GM21825 (cell line): Measurements from ENCODE around the gene MYO9B.
A peak's percentile ranks its signal among the peaks of the same experiment; 100 is the strongest.

Experiments
- ATAC-seq: cut with Tn5 transposase; IDR thresholded peaks from one replicate; pipeline ENCODE4 v1.9.1; 2021; ENCODE audit warnings: mild to moderate bottlenecking, moderate library complexity; ENCODE audit not compliant: unreplicated experiment

MYO9B gene

GRCh38 chr19:17075035-17075863, at the start of gene MYO9B, which contains the start of gene HAUS8:
Gene MYO9B, plus strand, starts transcription at chr19:17075777. Its CDS starts 25,941 bp downstream, at chr19:17101718.
Gene HAUS8, minus strand, starts transcription at chr19:17075452. Its CDS starts 30 bp downstream, at chr19:17075422.
- peak; percentile 70 for ATAC-seq

GRCh38 chr19:17025991-17026658, 49.5 kb upstream of the MYO9B start:
- ATAC-seq: no peak

GRCh38 chr19:17026706-17027534, 48.7 kb upstream of the MYO9B start, which contains the start of gene CPAMD8:
Gene CPAMD8, minus strand, starts transcription at chr19:17026810. Its CDS starts 168 bp downstream, at chr19:17026642.
- ATAC-seq: no peak

GRCh38 chr19:17027535-17027975, 48.0 kb upstream of the MYO9B start:
- no peak for ATAC-seq

- ATAC-seq: no peak
Measured at GRCh38 chr19:17031741-17032140, 43.8 kb upstream of the MYO9B start.

GRCh38 chr19:17035842-17036424, 39.6 kb upstream of the MYO9B start:
- no peak for ATAC-seq

- no peak for ATAC-seq
Measured at GRCh38 chr19:17036640-17037039, 38.9 kb upstream of the MYO9B start.

- ATAC-seq: no peak
Measured at GRCh38 chr19:17037184-17037583, 38.4 kb upstream of the MYO9B start.

GRCh38 chr19:17037966-17038500, 37.5 kb upstream of the MYO9B start:
- ATAC-seq: no peak

GRCh38 chr19:17041976-17042375, 33.6 kb upstream of the MYO9B start:
- ATAC-seq: no peak

GRCh38 chr19:17043744-17044143, 31.8 kb upstream of the MYO9B start:
- ATAC-seq: no peak

GRCh38 chr19:17045907-17046502, 29.6 kb upstream of the MYO9B start:
- no peak for ATAC-seq

GRCh38 chr19:17048885-17049453, 26.6 kb upstream of the MYO9B start:
- ATAC-seq: no peak

GRCh38 chr19:17049711-17050280, 25.8 kb upstream of the MYO9B start:
- ATAC-seq: no peak

GRCh38 chr19:17052439-17052838, 23.1 kb upstream of the MYO9B start:
- no peak for ATAC-seq

- no peak for ATAC-seq
Measured at GRCh38 chr19:17054746-17055145, 20.8 kb upstream of the MYO9B start.

- no peak for ATAC-seq
Measured at GRCh38 chr19:17055636-17056035, 19.9 kb upstream of the MYO9B start.

- ATAC-seq: no peak
Measured at GRCh38 chr19:17058236-17058635, 17.3 kb upstream of the MYO9B start.

- no peak for ATAC-seq
Measured at GRCh38 chr19:17060802-17061201, 14.8 kb upstream of the MYO9B start.
